ENCODE results near the gene NT5C1B.

NT5C1B gene

GRCh38 chr2:18520451-18521425 lies 68.6 kb downstream of the NT5C1B start:
- H3K27ac ChIP-seq (ENCODE audit: low read depth, low read length) = no peak overlapping the region
- TF ChIP-seq, protein P1, sequence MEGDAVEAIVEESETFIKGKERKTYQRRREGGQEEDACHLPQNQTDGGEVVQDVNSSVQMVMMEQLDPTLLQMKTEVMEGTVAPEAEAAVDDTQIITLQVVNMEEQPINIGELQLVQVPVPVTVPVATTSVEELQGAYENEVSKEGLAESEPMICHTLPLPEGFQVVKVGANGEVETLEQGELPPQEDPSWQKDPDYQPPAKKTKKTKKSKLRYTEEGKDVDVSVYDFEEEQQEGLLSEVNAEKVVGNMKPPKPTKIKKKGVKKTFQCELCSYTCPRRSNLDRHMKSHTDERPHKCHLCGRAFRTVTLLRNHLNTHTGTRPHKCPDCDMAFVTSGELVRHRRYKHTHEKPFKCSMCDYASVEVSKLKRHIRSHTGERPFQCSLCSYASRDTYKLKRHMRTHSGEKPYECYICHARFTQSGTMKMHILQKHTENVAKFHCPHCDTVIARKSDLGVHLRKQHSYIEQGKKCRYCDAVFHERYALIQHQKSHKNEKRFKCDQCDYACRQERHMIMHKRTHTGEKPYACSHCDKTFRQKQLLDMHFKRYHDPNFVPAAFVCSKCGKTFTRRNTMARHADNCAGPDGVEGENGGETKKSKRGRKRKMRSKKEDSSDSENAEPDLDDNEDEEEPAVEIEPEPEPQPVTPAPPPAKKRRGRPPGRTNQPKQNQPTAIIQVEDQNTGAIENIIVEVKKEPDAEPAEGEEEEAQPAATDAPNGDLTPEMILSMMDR (IDR thresholded peaks at IDR 0.05; ENCODE audit: insufficient read depth, low read length, poor library complexity, severe bottlenecking) = peak; percentile 91
- TF ChIP-seq EZH2phosphoT487 (conservative IDR thresholded peaks at IDR 0.05; ENCODE audit: low read length) = no peak
- no peak overlapping the region for H3K9ac ChIP-seq (ENCODE audit: low read length)
- no peaks in the 10 kb centered on the region for H3K27me3 ChIP-seq (ENCODE audit: low read length)
- H3K36me3 ChIP-seq (ENCODE audit: low read length) = no peaks in the 10 kb centered on the region
- H3K9me2 ChIP-seq (replicated peaks; ENCODE audit: insufficient read depth, low read length) = no peaks in the 10 kb centered on the region
- no peak overlapping the region for H2AFZ ChIP-seq (ENCODE audit: low read depth, low read length, severe bottlenecking)
- no peak overlapping the region for H3K4me2 ChIP-seq (ENCODE audit: low read depth, low read length, poor library complexity, severe bottlenecking)
- no peaks in the 10 kb centered on the region for H3K79me2 ChIP-seq (ENCODE audit: insufficient read depth, low read length)
- H4K20me1 ChIP-seq (ENCODE audit: low read depth, low read length) = no peaks in the 10 kb centered on the region
- no peaks in the 10 kb centered on the region for H3K9me3 ChIP-seq (ENCODE audit: insufficient read depth, low read length)
- no peaks in the 10 kb centered on the region for H3F3A ChIP-seq (ENCODE audit: insufficient read depth)
- no peak overlapping the region for H3K4me3 ChIP-seq (ENCODE audit: insufficient read depth, low read length, poor library complexity, severe bottlenecking)

DNA sequence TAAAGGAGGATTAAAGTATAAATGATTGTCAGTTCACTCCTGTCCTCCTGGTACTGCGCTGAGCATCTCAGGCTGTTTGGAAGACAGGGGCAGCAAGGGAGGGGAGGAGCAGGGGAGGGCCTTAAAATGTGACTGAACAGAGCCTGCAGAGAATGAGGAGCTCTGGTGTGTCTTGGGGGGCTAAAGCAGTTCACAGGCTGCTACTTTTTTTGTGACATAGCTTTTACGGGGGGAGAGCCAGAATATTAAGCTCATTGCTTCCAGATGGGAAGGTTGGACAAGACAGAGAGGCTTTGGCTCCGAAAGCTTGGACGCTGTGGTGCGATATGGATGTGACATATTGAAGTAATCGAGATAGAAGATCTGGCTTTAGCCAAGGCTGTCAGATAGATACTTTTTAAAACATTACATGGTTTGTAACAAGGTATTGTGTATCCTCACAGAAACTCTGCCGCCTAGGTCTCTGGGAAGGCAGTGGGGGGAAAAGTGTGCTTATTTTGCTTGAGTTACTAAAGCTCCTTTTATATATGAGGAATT lies 69.4 kb downstream of the NT5C1B start:
- H3K27me3 ChIP-seq (ENCODE audit: low read length) = no peaks in the 10 kb centered on the region
- H3K9me3 ChIP-seq (ENCODE audit: insufficient read depth, low read length) = no peaks in the 10 kb centered on the region
- H3K4me3 ChIP-seq (ENCODE audit: insufficient read depth, low read length, poor library complexity, severe bottlenecking) = no peak overlapping the region
- no peak overlapping the region for H3K4me2 ChIP-seq (ENCODE audit: low read depth, low read length, poor library complexity, severe bottlenecking)
- no peaks in the 10 kb centered on the region for H4K20me1 ChIP-seq (ENCODE audit: low read depth, low read length)
- TF ChIP-seq, protein P1 (IDR thresholded peaks at IDR 0.05; ENCODE audit: insufficient read depth, low read length, poor library complexity, severe bottlenecking) = no peak
- no peak for TF ChIP-seq EZH2phosphoT487 (conservative IDR thresholded peaks at IDR 0.05; ENCODE audit: low read length)
- H3K27ac ChIP-seq (ENCODE audit: low read depth, low read length) = no peak overlapping the region
- H2AFZ ChIP-seq (ENCODE audit: low read depth, low read length, severe bottlenecking) = no peak overlapping the region
- H3F3A ChIP-seq (ENCODE audit: insufficient read depth) = no peaks in the 10 kb centered on the region
- no peaks in the 10 kb centered on the region for H3K36me3 ChIP-seq (ENCODE audit: low read length)
- no peak overlapping the region for H3K9ac ChIP-seq (ENCODE audit: low read length)
- H3K79me2 ChIP-seq (ENCODE audit: insufficient read depth, low read length) = no peaks in the 10 kb centered on the region
- H3K9me2 ChIP-seq (replicated peaks; ENCODE audit: insufficient read depth, low read length) = no peaks in the 10 kb centered on the region

DNA sequence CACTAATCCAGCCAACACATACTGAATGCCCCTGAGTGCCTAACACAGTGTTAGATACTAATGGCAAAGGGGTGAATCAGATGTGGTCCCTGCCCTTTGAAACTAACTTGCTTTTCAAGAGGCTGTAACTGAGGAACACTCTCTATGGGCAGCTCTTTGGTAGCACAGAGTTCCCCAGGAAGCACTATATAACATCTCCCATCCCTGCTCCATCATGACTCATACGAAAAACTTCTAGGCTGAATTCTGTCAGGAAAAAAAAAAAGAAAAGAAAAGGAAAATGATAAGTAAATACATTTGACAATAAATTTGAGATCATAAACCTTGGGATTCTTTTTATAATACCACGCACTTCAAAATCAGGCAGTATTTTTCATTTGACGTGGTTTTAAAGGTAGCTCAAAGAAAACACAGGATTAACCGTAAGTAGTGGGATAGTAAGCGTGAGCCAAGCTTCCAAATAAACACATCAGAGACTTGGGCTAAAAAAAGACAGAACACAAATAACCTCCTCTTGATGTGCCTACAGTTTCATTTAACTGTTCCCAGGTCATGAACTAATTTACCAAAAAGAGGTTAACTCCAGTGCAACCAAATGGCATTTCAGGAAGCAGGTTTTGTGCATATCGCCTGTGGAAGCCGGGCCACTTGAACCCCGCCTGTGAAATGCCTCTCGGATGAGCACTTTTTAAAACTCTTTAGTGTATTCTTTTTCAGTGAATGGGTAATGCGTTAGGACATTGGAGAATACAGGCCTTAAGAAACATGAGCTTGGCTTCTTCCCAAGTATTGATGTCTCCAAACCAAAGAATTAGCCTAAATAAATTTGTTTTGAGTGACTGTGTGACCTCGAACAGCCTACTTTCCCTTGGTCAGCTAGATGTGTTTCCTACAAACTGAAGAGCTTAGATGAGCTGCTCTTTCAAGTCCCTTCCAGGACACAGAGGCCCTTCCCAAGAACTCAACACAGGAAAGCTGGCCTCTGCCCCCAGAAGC lies 71.0 kb downstream of the NT5C1B start:
- Histone ChIP-seq H2AFZ (ENCODE audit: low read depth, low read length, severe bottlenecking) (no peak overlapping the region), H3K36me3 (ENCODE audit: low read length) (no peaks in the 10 kb centered on the region), H3K9ac (ENCODE audit: low read length) (no peak overlapping the region), H3K9me3 (ENCODE audit: insufficient read depth, low read length) (no peaks in the 10 kb centered on the region), H3K9me2 (replicated peaks; ENCODE audit: insufficient read depth, low read length) (no peaks in the 10 kb centered on the region), H4K20me1 (ENCODE audit: low read depth, low read length) (no peaks in the 10 kb centered on the region), H3K4me2 (ENCODE audit: low read depth, low read length, poor library complexity, severe bottlenecking) (no peak overlapping the region), H3F3A (ENCODE audit: insufficient read depth) (no peaks in the 10 kb centered on the region), H3K27me3 (ENCODE audit: low read length) (no peaks in the 10 kb centered on the region), H3K79me2 (ENCODE audit: insufficient read depth, low read length) (no peaks in the 10 kb centered on the region), H3K4me3 (ENCODE audit: insufficient read depth, low read length, poor library complexity, severe bottlenecking) (no peak overlapping the region), H3K27ac (ENCODE audit: low read depth, low read length) (no peak overlapping the region)
- TF ChIP-seq, protein P1 (IDR thresholded peaks at IDR 0.05; ENCODE audit: insufficient read depth, low read length, poor library complexity, severe bottlenecking) = no peak
- no peak for TF ChIP-seq EZH2phosphoT487 (conservative IDR thresholded peaks at IDR 0.05; ENCODE audit: low read length)

Measured in SU-DHL-6 (cell line).